ENCODE results near the gene HOXA4.

DNA sequence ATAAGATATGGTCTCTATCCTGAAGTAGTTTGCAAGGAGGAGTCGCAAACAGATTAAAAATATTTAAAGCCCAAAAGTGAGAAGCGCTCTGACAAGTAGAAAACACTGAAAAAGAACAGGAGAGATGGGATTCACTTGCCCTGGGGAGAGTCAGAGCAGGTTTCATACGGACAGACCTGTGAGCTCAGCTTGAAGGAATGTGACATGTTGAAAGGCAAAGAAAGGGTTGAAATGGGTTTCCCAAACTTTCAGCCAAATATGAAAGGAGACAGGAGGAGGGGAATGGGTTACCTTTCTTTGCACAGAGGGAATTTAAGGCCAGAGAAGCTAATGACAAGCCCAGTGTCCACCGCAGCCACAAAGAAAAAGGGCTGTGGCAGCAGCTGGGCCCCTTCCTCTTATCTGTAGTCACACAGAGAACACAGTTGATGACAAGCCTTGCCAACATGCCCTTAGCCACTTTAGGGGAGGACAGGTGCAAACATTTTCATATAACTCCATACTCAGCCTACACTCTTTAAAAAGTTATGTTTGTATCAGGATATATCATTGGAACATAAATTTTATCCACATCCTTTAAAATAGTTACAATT lies 49.6 kb downstream of the HOXA4 start:
- TF ChIP-seq, protein P1, sequence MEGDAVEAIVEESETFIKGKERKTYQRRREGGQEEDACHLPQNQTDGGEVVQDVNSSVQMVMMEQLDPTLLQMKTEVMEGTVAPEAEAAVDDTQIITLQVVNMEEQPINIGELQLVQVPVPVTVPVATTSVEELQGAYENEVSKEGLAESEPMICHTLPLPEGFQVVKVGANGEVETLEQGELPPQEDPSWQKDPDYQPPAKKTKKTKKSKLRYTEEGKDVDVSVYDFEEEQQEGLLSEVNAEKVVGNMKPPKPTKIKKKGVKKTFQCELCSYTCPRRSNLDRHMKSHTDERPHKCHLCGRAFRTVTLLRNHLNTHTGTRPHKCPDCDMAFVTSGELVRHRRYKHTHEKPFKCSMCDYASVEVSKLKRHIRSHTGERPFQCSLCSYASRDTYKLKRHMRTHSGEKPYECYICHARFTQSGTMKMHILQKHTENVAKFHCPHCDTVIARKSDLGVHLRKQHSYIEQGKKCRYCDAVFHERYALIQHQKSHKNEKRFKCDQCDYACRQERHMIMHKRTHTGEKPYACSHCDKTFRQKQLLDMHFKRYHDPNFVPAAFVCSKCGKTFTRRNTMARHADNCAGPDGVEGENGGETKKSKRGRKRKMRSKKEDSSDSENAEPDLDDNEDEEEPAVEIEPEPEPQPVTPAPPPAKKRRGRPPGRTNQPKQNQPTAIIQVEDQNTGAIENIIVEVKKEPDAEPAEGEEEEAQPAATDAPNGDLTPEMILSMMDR (conservative IDR thresholded peaks at IDR 0.05; ENCODE audit: low read depth, low read length): no peak
- no peak for TF ChIP-seq EZH2phosphoT487 (IDR thresholded peaks at IDR 0.05; ENCODE audit: borderline replicate concordance, low read length)
